Panc1 (cell line): ENCODE measurements around the gene C5orf34. TPM values are rescaled to one million over a fixed set of nuclear protein-coding genes. Genes with fewer than 3 reads are reported as not detected.
"Not testable (repeated sequence)": the region's sequence is repeated elsewhere in the genome, so short reads cannot be mapped to it uniquely, and the experiment has no call there.

ENCODE experiments used
- ATAC-seq: fragments of 200-7000 bp; cut with Tn5 transposase; 2 replicates; pipeline ENCODE4 v1.9.1; 2020; ENCODE audit warnings: mild to moderate bottlenecking, moderate library complexity
- BruUV-seq: library from RNA; stranded (reverse); fragments of 400-500 nt; replicated peaks from 2 replicates; lab custom pipeline; 2021; lab: Mats Ljungman, UMichigan
- CTCF ChIA-PET: fragments of 300-600 bp; sonication (Branson Sonifier 250); formaldehyde crosslinking; loops from one replicate; lab custom pipeline; 2022; ENCODE audit warnings: antibody characterized with exemption; lab: Charles Lee
- POLR2A ChIA-PET: fragments of 300-600 bp; sonication (Branson Sonifier 250); formaldehyde crosslinking; loops from one replicate; lab custom pipeline; 2022; ENCODE audit warnings: antibody characterized with exemption; lab: Charles Lee
- DNase-seq: peaks from one replicate; pipeline ENCODE4 v3.0.0-alpha.2; 2010; ENCODE audit warnings: low read depth, low spot score
- H3K27ac ChIP-seq: 2 replicates; pipeline ENCODE4 v1.5.1; 2011; ENCODE audit warnings: mild to moderate bottlenecking, low read length, inconsistent platforms
- H3K27me3 ChIP-seq: fragments of 200-500 bp; sonication (Bioruptor generic); 2 replicates; pipeline ENCODE4 v1.6.0; 2014; ENCODE audit warnings: low read length, inconsistent platforms; ENCODE audit not compliant: control insufficient read depth, insufficient read depth
- H3K36me3 ChIP-seq: fragments of 200-500 bp; sonication (Bioruptor generic); 2 replicates; pipeline ENCODE4 v1.5.1; 2014; ENCODE audit warnings: inconsistent platforms, mild to moderate bottlenecking, low read length, moderate library complexity; ENCODE audit not compliant: control insufficient read depth, insufficient read depth
- H3K4me1 ChIP-seq: 2 replicates; pipeline ENCODE4 v1.5.1; 2011; ENCODE audit warnings: inconsistent platforms, mild to moderate bottlenecking, low read length, moderate library complexity; ENCODE audit not compliant: control insufficient read depth, insufficient read depth
- H3K4me3 ChIP-seq, 2 experiments: 2 replicates each; pipeline ENCODE4 v1.5.1; 2011 to 2012; ENCODE audit warnings: low read depth in 2 of 2, low read length in 2 of 2, mild to moderate bottlenecking in 2 of 2, inconsistent platforms in 1 of 2, moderate library complexity in 1 of 2
- H3K9me3 ChIP-seq: fragments of 200-500 bp; sonication (Bioruptor generic); 2 replicates; pipeline ENCODE4 v1.5.1; 2014; ENCODE audit warnings: low read depth, mild to moderate bottlenecking, inconsistent platforms, low read length, moderate library complexity; ENCODE audit not compliant: control insufficient read depth, insufficient read depth
- POLR2AphosphoS5 ChIP-seq: IDR thresholded peaks from 2 replicates; pipeline ENCODE4 v1.6.1; 2012; ENCODE audit warnings: mild to moderate bottlenecking, low read depth, low read length, moderate library complexity
- REST ChIP-seq, 2 experiments: IDR thresholded peaks; 2 replicates each; pipeline ENCODE4 v1.6.1; 2011 to 2012; ENCODE audit warnings: low read depth in 2 of 2, control low read depth in 1 of 2, low read length in 1 of 2, mild to moderate bottlenecking in 1 of 2, moderate library complexity in 1 of 2; ENCODE audit not compliant: insufficient read depth in 1 of 2
- SIN3A ChIP-seq: IDR thresholded peaks from 2 replicates; pipeline ENCODE4 v1.6.1; 2012; ENCODE audit warnings: low read depth, mild to moderate bottlenecking, low read length, moderate library complexity, borderline replicate concordance; ENCODE audit not compliant: insufficient read depth
- TCF7L2 ChIP-seq: IDR thresholded peaks from 2 replicates; pipeline ENCODE4 v1.6.1; 2011; ENCODE audit warnings: mild to moderate bottlenecking, low read depth, low read length, inconsistent platforms
- in situ Hi-C: cut with HindIII; loops from 2 replicates; pipeline ENCODE4 v1.10.0; 2016; ENCODE audit warnings: low sequenced_read_pairs, low pct_unique_long_range_greater_than_20kb
- intact Hi-C: fragments of 100-400 bp; cut with micrococcal nuclease; formaldehyde crosslinking; loops from one replicate; pipeline ENCODE4 v1.10.0; 2022; ENCODE audit not compliant: unreplicated experiment
- total RNA-seq: library from RNA; stranded (reverse); gene quantifications from one replicate; pipeline ENCODE4 v1.2.1, GENCODE V29; 2021; ENCODE audit not compliant: unreplicated experiment
- TF ChIP-seq, protein P1 (sequence below): fragments of 450-650 bp; IDR thresholded peaks from 2 replicates; pipeline ENCODE4 v1.5.1; 2017; ENCODE audit warnings: mild to moderate bottlenecking

The C5orf34 gene
- total RNA-seq, 1 experiment from 2014 or later, result 6.3 TPM

DNA sequence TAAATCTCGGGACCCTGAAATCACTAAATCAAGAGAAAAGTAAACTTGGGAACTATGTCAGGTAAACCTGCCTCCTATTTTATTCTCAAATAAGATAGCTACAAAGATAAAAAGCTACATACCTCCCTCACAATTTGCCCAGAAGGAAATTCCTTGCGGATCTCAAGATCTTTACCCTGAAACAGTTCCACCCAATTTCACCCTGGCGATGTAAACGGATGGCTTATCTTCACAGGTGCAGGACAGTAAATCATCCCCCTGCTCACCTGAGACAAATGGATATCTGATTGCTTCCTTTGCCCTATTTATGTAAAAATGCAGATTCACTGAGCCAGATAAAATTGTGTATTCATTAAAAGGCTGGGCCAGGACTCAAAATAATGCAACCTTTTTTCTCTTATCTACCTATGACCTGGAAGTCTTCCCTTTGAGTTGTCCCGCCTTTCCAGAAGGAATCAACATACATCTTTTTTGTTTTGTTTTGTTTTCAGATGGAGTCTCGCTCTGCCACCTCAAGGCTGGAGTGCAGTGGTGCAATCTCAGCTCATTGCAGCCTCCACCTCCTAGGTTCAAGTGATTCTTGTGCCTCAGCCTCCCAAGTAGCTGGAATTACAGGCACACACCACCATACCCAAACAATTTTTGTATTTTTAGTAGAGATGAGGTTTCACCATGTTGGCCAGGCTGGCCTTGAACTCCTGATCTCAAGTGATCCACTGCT, 45.1 kb downstream of the C5orf34 start:
- DNase-seq (no peak), ATAC-seq (no peak)
- Histone ChIP-seq H3K36me3 (no peaks in the 10 kb centered on the region), H3K9me3 (peaks cover 18% of the 10 kb centered on the region; the same call in 1 of the 2 replicates), H3K4me3 (no peak overlapping the region), H3K27ac (no peak overlapping the region), H3K27me3 (no peaks in the 10 kb centered on the region), H3K4me1 (no peaks in the 10 kb centered on the region)
- intact Hi-C loops, result no loop called here
- TF ChIP-seq, protein P1, sequence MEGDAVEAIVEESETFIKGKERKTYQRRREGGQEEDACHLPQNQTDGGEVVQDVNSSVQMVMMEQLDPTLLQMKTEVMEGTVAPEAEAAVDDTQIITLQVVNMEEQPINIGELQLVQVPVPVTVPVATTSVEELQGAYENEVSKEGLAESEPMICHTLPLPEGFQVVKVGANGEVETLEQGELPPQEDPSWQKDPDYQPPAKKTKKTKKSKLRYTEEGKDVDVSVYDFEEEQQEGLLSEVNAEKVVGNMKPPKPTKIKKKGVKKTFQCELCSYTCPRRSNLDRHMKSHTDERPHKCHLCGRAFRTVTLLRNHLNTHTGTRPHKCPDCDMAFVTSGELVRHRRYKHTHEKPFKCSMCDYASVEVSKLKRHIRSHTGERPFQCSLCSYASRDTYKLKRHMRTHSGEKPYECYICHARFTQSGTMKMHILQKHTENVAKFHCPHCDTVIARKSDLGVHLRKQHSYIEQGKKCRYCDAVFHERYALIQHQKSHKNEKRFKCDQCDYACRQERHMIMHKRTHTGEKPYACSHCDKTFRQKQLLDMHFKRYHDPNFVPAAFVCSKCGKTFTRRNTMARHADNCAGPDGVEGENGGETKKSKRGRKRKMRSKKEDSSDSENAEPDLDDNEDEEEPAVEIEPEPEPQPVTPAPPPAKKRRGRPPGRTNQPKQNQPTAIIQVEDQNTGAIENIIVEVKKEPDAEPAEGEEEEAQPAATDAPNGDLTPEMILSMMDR, result no peak; the same call in 1 of the 2 replicates
- no peak for TF ChIP-seq REST (IDR thresholded peaks at IDR 0.05; ENCODE audit: insufficient read depth in 1 of 2, low read depth in 2 of 2, low read length in 1 of 2)
- TF ChIP-seq TCF7L2, result no peak
- no peak for TF ChIP-seq SIN3A
- TF ChIP-seq POLR2AphosphoS5, result no peak
- no TSS peak for BruUV-seq
- CTCF ChIA-PET, result interaction anchor here (0.5 to 0.6 kb wide), 2 partner anchors 22 to 349 kb away, joined by 3 to 6 read pairs; no protein-coding TSS in a partner anchor
- POLR2A ChIA-PET, result no interaction called here
- in situ Hi-C loops, result no loop called here

GRCh38 chr5:43467100-43467499, 47.8 kb downstream of the C5orf34 start:
- intact Hi-C loops, result no loop called here
- no peaks in the 10 kb centered on the region for H3K4me1 ChIP-seq
- H3K36me3 ChIP-seq, result no peaks in the 10 kb centered on the region
- no peak overlapping the region for H3K27ac ChIP-seq
- TF ChIP-seq, protein P1, result no peak
- no peak for TF ChIP-seq POLR2AphosphoS5
- TF ChIP-seq REST (IDR thresholded peaks at IDR 0.05; ENCODE audit: insufficient read depth in 1 of 2, low read depth in 2 of 2, low read length in 1 of 2), result no peak
- TF ChIP-seq SIN3A, result no peak
- TF ChIP-seq TCF7L2, result no peak
- BruUV-seq, result no TSS peak
- in situ Hi-C loops, result no loop called here
- ChIA-PET CTCF (no interaction called here), POLR2A (no interaction called here)
- H3K4me3 ChIP-seq, result no peak overlapping the region
- ATAC-seq (no peak), DNase-seq (no peak)
- no peaks in the 10 kb centered on the region for H3K27me3 ChIP-seq
- peaks cover 20% of the 10 kb centered on the region; the same call in 1 of the 2 replicates for H3K9me3 ChIP-seq

- H3K27ac ChIP-seq, CTCF ChIA-PET, H3K4me3 ChIP-seq, DNase-seq, H3K4me1 ChIP-seq, H3K27me3 ChIP-seq, POLR2A ChIA-PET, ATAC-seq, intact Hi-C loops, in situ Hi-C loops, BruUV-seq, H3K36me3 ChIP-seq: not testable (repeated sequence)
- peaks cover 29% of the 10 kb centered on the region; the same call in 1 of the 2 replicates for H3K9me3 ChIP-seq
Observed at GRCh38 chr5:43465455-43465854, 49.5 kb downstream of the C5orf34 start.
